Keratinocyte (primary cell): ENCODE measurements around the gene PSMC3.

Experiments
- EZH2 ChIP-seq: IDR thresholded peaks from one replicate; pipeline ENCODE4 v1.6.1; 2012; ENCODE audit warnings: inconsistent platforms, mild to moderate bottlenecking, low read length, moderate library complexity
- TF ChIP-seq, protein P1 (sequence below), 3 experiments: IDR thresholded peaks in 1 of 3; conservative IDR thresholded peaks in 1 of 3; optimal IDR thresholded peaks in 1 of 3; 2 replicates in 2 of 3; 3 replicates in 1 of 3; pipeline versions ENCODE3 to v1.5.1; 2011; ENCODE audit warnings: low read length in 3 of 3, mild to moderate bottlenecking in 3 of 3, moderate library complexity in 2 of 3, control low read depth in 1 of 3, inconsistent platforms in 1 of 3; ENCODE audit not compliant: insufficient read depth in 2 of 3; ENCODE audit errors: extremely low read depth in 1 of 3

DNA sequence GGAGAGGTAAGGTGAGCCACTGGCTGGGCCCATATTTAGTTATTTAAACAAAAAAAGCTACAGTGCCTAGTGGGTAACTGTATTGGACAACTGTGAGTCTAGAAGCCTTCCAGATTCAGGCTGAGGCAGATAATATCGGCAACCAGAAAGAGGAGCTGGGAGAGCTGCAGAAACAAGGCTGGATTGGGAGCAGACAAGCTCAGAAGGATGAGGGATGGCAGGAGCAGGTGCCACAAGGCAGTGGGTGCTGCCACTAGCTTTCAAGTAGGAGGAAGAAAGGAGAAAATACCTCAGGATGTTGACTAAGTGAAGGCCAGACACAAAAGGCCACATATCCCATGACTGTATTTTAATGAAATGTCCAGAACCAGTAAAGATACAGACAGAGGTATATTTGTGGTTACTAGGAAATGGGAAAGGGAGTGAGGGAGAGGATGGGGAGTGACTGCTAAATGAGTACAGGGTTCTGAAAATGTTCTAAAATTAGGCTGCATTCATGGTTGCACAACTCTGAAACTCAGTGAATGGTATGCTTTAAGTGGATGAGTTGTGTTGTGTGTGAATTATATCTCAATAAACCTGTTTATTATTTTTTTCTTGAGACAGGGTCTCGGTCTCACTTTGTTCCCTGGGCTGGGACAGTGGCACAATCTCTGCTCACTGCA is 34.5 kb upstream of the PSMC3 start:
- TF ChIP-seq, protein P1, sequence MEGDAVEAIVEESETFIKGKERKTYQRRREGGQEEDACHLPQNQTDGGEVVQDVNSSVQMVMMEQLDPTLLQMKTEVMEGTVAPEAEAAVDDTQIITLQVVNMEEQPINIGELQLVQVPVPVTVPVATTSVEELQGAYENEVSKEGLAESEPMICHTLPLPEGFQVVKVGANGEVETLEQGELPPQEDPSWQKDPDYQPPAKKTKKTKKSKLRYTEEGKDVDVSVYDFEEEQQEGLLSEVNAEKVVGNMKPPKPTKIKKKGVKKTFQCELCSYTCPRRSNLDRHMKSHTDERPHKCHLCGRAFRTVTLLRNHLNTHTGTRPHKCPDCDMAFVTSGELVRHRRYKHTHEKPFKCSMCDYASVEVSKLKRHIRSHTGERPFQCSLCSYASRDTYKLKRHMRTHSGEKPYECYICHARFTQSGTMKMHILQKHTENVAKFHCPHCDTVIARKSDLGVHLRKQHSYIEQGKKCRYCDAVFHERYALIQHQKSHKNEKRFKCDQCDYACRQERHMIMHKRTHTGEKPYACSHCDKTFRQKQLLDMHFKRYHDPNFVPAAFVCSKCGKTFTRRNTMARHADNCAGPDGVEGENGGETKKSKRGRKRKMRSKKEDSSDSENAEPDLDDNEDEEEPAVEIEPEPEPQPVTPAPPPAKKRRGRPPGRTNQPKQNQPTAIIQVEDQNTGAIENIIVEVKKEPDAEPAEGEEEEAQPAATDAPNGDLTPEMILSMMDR (optimal IDR thresholded peaks at IDR 0.05 in 1 of 3, IDR thresholded peaks at IDR 0.05 in 1 of 3, conservative IDR thresholded peaks at IDR 0.05 in 1 of 3; ENCODE audit: extremely low read depth in 1 of 3, insufficient read depth in 2 of 3, low read length in 3 of 3), result no peak
- TF ChIP-seq EZH2, result no peak
